K562 (cell line): Measurements from ENCODE around the gene PRRG4. TPM values are rescaled to one million over a fixed set of nuclear protein-coding genes. Genes with fewer than 3 reads are reported as not detected.

ENCODE experiments used
- BCL6 ChIP-seq: fragments of 250-450 bp; sonication (Bioruptor Pico); IDR thresholded peaks from 2 replicates; pipeline ENCODE4 v1.4.0; 2020
- CLOCK ChIP-seq: fragments of 250-450 bp; sonication (Bioruptor Pico); IDR thresholded peaks from 2 replicates; pipeline ENCODE4 v1.4.0; 2020; ENCODE audit warnings: mild to moderate bottlenecking, moderate library complexity, borderline replicate concordance
- CREB1 ChIP-seq, 2 experiments: sonication (generic) in 1 of 2; formaldehyde crosslinking in 1 of 2; IDR thresholded peaks; 2 replicates each; pipeline versions ENCODE4 v1.6.1 to v1.8.0; 2012 to 2022; ENCODE audit warnings: inconsistent platforms in 1 of 2, mild to moderate bottlenecking in 1 of 2, missing genetic modification reagents in 1 of 2, moderate library complexity in 1 of 2
- CTBP1 ChIP-seq: fragments of 450-650 bp; IDR thresholded peaks from 2 replicates; pipeline ENCODE4 v1.6.1; 2016; ENCODE audit warnings: borderline replicate concordance
- DPF2 ChIP-seq: fragments of 450-650 bp; IDR thresholded peaks from 2 replicates; pipeline ENCODE4 v1.6.1; 2016
- ETV5 ChIP-seq: sonication (generic); formaldehyde crosslinking; IDR thresholded peaks from 2 replicates; pipeline ENCODE4 v1.4.0; 2020; ENCODE audit warnings: low read depth, mild to moderate bottlenecking, missing genetic modification reagents
- FUS ChIP-seq: fragments of 200-400 bp; formaldehyde crosslinking; optimal IDR thresholded peaks from 2 replicates; pipeline ENCODE3; 2017; ENCODE audit warnings: low read depth, low read length
- HNRNPK ChIP-seq: fragments of 200-400 bp; formaldehyde crosslinking; IDR thresholded peaks from one replicate; pipeline ENCODE4 v1.6.1; 2018; ENCODE audit warnings: mild to moderate bottlenecking, low read depth, low read length; ENCODE audit not compliant: poor library complexity, severe bottlenecking
- KLF13 ChIP-seq: fragments of 450-650 bp; IDR thresholded peaks from 2 replicates; pipeline ENCODE4 v1.6.1; 2016; ENCODE audit warnings: missing genetic modification characterization, low read depth, mild to moderate bottlenecking, missing compliant biosample characterization, moderate library complexity, borderline replicate concordance
- MBD2 ChIP-seq: sonication (generic); IDR thresholded peaks from 2 replicates; pipeline ENCODE4 v1.6.1; 2016; ENCODE audit warnings: low read depth, borderline replicate concordance
- MEF2A ChIP-seq: IDR thresholded peaks from 2 replicates; pipeline ENCODE4 v1.6.1; 2011; ENCODE audit warnings: low read depth, mild to moderate bottlenecking, low read length, moderate library complexity; ENCODE audit not compliant: control insufficient read depth
- NBN ChIP-seq: fragments of 450-650 bp; IDR thresholded peaks from 2 replicates; pipeline ENCODE4 v1.6.1; 2016; ENCODE audit warnings: low read depth, mild to moderate bottlenecking
- NCOA1 ChIP-seq: fragments of 450-650 bp; IDR thresholded peaks from 2 replicates; pipeline ENCODE4 v1.6.1; 2016; ENCODE audit warnings: low read depth
- NCOR1 ChIP-seq: fragments of 450-650 bp; IDR thresholded peaks from 2 replicates; pipeline ENCODE4 v1.6.1; 2016; ENCODE audit warnings: mild to moderate bottlenecking, moderate library complexity
- NR4A1 ChIP-seq, 2 experiments: fragments of 250-450 bp in 1 of 2; fragments of 450-650 bp in 1 of 2; sonication (Bioruptor Pico) in 1 of 2; IDR thresholded peaks; 2 replicates each; pipeline versions ENCODE4 v1.4.0 to v1.6.1; 2016 to 2020; ENCODE audit warnings: mild to moderate bottlenecking in 2 of 2, missing compliant biosample characterization in 1 of 2, missing genetic modification characterization in 1 of 2, moderate library complexity in 1 of 2
- PREB ChIP-seq: sonication (generic); formaldehyde crosslinking; IDR thresholded peaks from 2 replicates; pipeline ENCODE4 v1.8.1; 2023; ENCODE audit warnings: mild to moderate bottlenecking, missing genetic modification reagents
- RBBP5 ChIP-seq: fragments of 200-600 bp; sonication (generic); IDR thresholded peaks from 2 replicates; pipeline ENCODE4 v1.6.1; 2012; ENCODE audit warnings: borderline replicate concordance, mild to moderate bottlenecking, low read length, control low read depth, inconsistent platforms; ENCODE audit not compliant: insufficient read depth, poor library complexity, severe bottlenecking
- RBFOX2 ChIP-seq: fragments of 200-400 bp; formaldehyde crosslinking; IDR thresholded peaks from 2 replicates; pipeline ENCODE4 v1.6.1; 2017; ENCODE audit warnings: low read depth, mild to moderate bottlenecking, low read length, moderate library complexity
- RBM14 ChIP-seq: fragments of 200-400 bp; formaldehyde crosslinking; IDR thresholded peaks from 2 replicates; pipeline ENCODE4 v1.6.1; 2018; ENCODE audit warnings: low read depth, mild to moderate bottlenecking, low read length, moderate library complexity, borderline replicate concordance; ENCODE audit not compliant: insufficient read depth
- XRCC3 ChIP-seq: fragments of 450-650 bp; IDR thresholded peaks from 2 replicates; pipeline ENCODE4 v1.6.1; 2017; ENCODE audit warnings: mild to moderate bottlenecking, moderate library complexity
- ZNF217 ChIP-seq: sonication (generic); formaldehyde crosslinking; IDR thresholded peaks from 2 replicates; pipeline ENCODE4 v1.8.0; 2022; ENCODE audit warnings: mild to moderate bottlenecking, missing genetic modification reagents
- polyA plus RNA-seq, 8 experiments: library from polyadenylated mRNA; depleted of rRNA in 4 of 8; stranded (reverse) in 5 of 8; unstranded in 3 of 8; fragments of >200 nt; fragmentation: Nextera tagmentation in 2 of 8; fragmentation: Illumina TruSeq in 1 of 8; extraction: Ambion mirVana in 2 of 8; extraction: Trizol in 1 of 8; gene quantifications; 2 replicates each; pipeline versions ENCODE4 v1.2.1 to v1.2.3, GENCODE V29; 2011 to 2014; ENCODE audit warnings: inconsistent platforms in 1 of 8, missing spikeins in 1 of 8
- total RNA-seq, 7 experiments: library from RNA; depleted of rRNA in 6 of 7; stranded (reverse); fragments of >200 nt in 6 of 7; fragmentation: Illumina TruSeq in 2 of 7; extraction: Trizol in 2 of 7; gene quantifications; 2 replicates each; pipeline versions ENCODE4 v1.2.1 to v1.2.3, GENCODE V29; 2011 to 2021; ENCODE audit warnings: low replicate concordance in 1 of 7
- TF ChIP-seq, protein P1 (sequence below), 3 experiments: IDR thresholded peaks in 2 of 3; conservative IDR thresholded peaks in 1 of 3; 2 replicates each; pipeline ENCODE4 v1.5.1; 2011 to 2012; ENCODE audit warnings: low read length in 3 of 3, mild to moderate bottlenecking in 3 of 3, control low read depth in 2 of 3, improper control_type of control experiment in 1 of 3, inconsistent platforms in 1 of 3, low read depth in 1 of 3, mixed read lengths in 1 of 3, moderate library complexity in 1 of 3; ENCODE audit not compliant: insufficient read depth in 2 of 3

PRRG4 gene
- total and polyA plus RNA-seq, 9 of the 15 experiments (the other 6 are each of a cell fraction or from before 2014, with no cell fraction given) = not detected

DNA sequence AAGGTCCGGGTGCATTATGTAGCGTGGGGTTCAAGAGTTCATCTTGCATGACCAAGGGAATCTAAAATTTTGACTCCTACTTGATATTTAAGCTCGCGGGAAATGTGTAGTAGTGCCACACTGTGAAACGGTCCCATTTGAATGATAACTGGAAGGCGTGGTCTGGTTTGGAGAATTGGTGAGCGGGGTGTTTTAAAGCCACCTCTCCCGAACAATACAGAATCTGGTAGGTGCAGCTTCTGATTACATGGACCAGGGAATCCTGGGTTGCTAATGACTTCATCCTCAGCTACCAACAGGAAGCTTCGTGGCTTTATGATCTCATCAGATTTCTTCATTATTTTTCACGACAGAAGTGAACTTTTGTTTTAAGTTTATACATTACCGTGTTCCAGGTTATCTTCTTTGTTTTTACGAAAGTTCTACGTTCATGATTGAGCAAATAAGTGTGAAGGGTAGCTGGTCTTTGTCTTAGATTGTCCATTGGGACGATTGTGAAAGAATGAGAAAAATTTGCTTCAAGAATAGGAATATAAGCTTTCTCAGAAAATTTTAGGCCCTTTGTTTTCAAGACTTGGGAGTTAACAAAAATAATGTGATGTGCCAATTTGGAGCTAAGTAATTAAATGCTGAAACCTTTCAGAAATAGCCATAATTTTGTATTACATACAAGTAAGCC lies 64.6 kb downstream of the PRRG4 start (continued):
- TF ChIP-seq CLOCK (CRISPR knock-in tag) = no peak
- no peak for TF ChIP-seq ETV5 (CRISPR knock-in tag)
- TF ChIP-seq NR4A1 (CRISPR knock-in tag; IDR thresholded peaks at IDR 0.05) = no peak
- TF ChIP-seq NR4A1 (tag; IDR thresholded peaks at IDR 0.05) = no peak
- no peak for TF ChIP-seq PREB (CRISPR knock-in tag)
- TF ChIP-seq MEF2A = no peak
- peak; percentile 74 for TF ChIP-seq CREB1 (IDR thresholded peaks at IDR 0.05)
- 0 out of 2 replicates have a peak, but pooled peaks have one; percentile 21 for TF ChIP-seq CREB1 (CRISPR knock-in tag; IDR thresholded peaks at IDR 0.05)
- no peak for TF ChIP-seq HNRNPK
- TF ChIP-seq FUS = no peak
- TF ChIP-seq CTBP1 = no peak
- TF ChIP-seq, protein P1, sequence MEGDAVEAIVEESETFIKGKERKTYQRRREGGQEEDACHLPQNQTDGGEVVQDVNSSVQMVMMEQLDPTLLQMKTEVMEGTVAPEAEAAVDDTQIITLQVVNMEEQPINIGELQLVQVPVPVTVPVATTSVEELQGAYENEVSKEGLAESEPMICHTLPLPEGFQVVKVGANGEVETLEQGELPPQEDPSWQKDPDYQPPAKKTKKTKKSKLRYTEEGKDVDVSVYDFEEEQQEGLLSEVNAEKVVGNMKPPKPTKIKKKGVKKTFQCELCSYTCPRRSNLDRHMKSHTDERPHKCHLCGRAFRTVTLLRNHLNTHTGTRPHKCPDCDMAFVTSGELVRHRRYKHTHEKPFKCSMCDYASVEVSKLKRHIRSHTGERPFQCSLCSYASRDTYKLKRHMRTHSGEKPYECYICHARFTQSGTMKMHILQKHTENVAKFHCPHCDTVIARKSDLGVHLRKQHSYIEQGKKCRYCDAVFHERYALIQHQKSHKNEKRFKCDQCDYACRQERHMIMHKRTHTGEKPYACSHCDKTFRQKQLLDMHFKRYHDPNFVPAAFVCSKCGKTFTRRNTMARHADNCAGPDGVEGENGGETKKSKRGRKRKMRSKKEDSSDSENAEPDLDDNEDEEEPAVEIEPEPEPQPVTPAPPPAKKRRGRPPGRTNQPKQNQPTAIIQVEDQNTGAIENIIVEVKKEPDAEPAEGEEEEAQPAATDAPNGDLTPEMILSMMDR (IDR thresholded peaks at IDR 0.05 in 2 of 3, conservative IDR thresholded peaks at IDR 0.05 in 1 of 3; ENCODE audit: insufficient read depth in 2 of 3, low read depth in 1 of 3, low read length in 3 of 3) = no peak
- TF ChIP-seq RBM14 = no peak
- no peak for TF ChIP-seq RBFOX2
- TF ChIP-seq KLF13 (tag) = no peak
- peak; percentile 36; the same call in 1 of the 2 replicates for TF ChIP-seq DPF2
- no peak for TF ChIP-seq ZNF217 (CRISPR knock-in tag)
- no peak for TF ChIP-seq NBN
- TF ChIP-seq NCOA1 = 0 out of 2 replicates have a peak, but pooled peaks have one; percentile 14
- TF ChIP-seq MBD2 = no peak; the same call in 1 of the 2 replicates
- TF ChIP-seq NCOR1 = no peak
- no peak for TF ChIP-seq XRCC3
- no peak for TF ChIP-seq BCL6 (CRISPR knock-in tag)
- TF ChIP-seq RBBP5 = no peak
